ENCODE measurements around the gene MRPL17.

The MRPL17 gene

GRCh38 chr11:6682591-6682935 lies 577 bp downstream of the MRPL17 start:
- no peak for DNase-seq

- no peak for DNase-seq
These were observed 1.2 kb downstream of the MRPL17 start for GRCh38 chr11:6681949-6682348.

GRCh38 chr11:6681505-6681904 lies 1.6 kb downstream of the MRPL17 start:
- no peak for DNase-seq

GRCh38 chr11:6677018-6677417 lies 6.1 kb downstream of the MRPL17 start:
- no peak for DNase-seq

GRCh38 chr11:6674862-6675261 lies 8.3 kb downstream of the MRPL17 start:
- no peak for DNase-seq

GRCh38 chr11:6674219-6674597 lies 8.9 kb downstream of the MRPL17 start:
- DNase-seq: no peak

GRCh38 chr11:6673523-6674218 lies 9.5 kb downstream of the MRPL17 start:
- DNase-seq: no peak

- DNase-seq: no peak
These were observed 11.1 kb downstream of the MRPL17 start for GRCh38 chr11:6671991-6672390.

- no peak for DNase-seq
These were observed 12.8 kb downstream of the MRPL17 start for GRCh38 chr11:6670202-6670830.

- DNase-seq: peak; percentile 51
These were observed 15.3 kb downstream of the MRPL17 start for GRCh38 chr11:6667733-6668374.

GRCh38 chr11:6666302-6667183 lies 16.6 kb downstream of the MRPL17 start:
- DNase-seq: no peak

- DNase-seq: peak; percentile 58
These were observed 18.6 kb downstream of the MRPL17 start for GRCh38 chr11:6664551-6664950.

- DNase-seq: no peak
These were observed 19.2 kb downstream of the MRPL17 start for GRCh38 chr11:6663794-6664469.

GRCh38 chr11:6660712-6661111 lies 22.4 kb downstream of the MRPL17 start:
- no peak for DNase-seq

GRCh38 chr11:6658647-6659046 lies 24.5 kb downstream of the MRPL17 start:
- no peak for DNase-seq

- peak; percentile 27 for DNase-seq
These were observed 25.8 kb downstream of the MRPL17 start for GRCh38 chr11:6657346-6657745.

- no peak for DNase-seq
These were observed 26.2 kb downstream of the MRPL17 start for GRCh38 chr11:6656936-6657335.

- no peak for DNase-seq
These were observed 26.6 kb downstream of the MRPL17 start for GRCh38 chr11:6656584-6656915.

GRCh38 chr11:6655790-6656583 lies 27.2 kb downstream of the MRPL17 start, which contains the start of gene DCHS1:
TSS of gene DCHS1 (minus strand) at chr11:6655809. CDS start at chr11:6641613, 14,196 bp downstream.
- DNase-seq: peak; percentile 17

- peak; percentile 61 for DNase-seq
These were observed 27.9 kb downstream of the MRPL17 start for GRCh38 chr11:6655020-6655789.

Data from fibroblast of skin of back (primary cell).